ENCODE data around the gene ISYNA1.

Gene ISYNA1

GRCh38 chr19:18481505-18482222 lies 43.7 kb upstream of the ISYNA1 start:
- no peak overlapping the region for H3K27ac ChIP-seq
- H3K4me3 ChIP-seq (ENCODE audit: low read depth, low read length): no peak overlapping the region
- no peaks in the 10 kb centered on the region for H3K27me3 ChIP-seq (ENCODE audit: control insufficient read depth, insufficient read depth, low read length)
- H3K4me2 ChIP-seq (ENCODE audit: low read length): no peak overlapping the region
- H2AFZ ChIP-seq: no peak overlapping the region
- H3K36me3 ChIP-seq (ENCODE audit: control insufficient read depth, insufficient read depth, low read length): no peaks in the 10 kb centered on the region
- no peak for TF ChIP-seq CTCF (IDR thresholded peaks at IDR 0.05)
- peaks cover 86% of the 10 kb centered on the region for H3K79me2 ChIP-seq
- peaks cover 16% of the 10 kb centered on the region for H3K4me1 ChIP-seq
- no peak overlapping the region for H3K9ac ChIP-seq
- H3K9me3 ChIP-seq (ENCODE audit: control insufficient read depth, low read length): no peaks in the 10 kb centered on the region

DNA sequence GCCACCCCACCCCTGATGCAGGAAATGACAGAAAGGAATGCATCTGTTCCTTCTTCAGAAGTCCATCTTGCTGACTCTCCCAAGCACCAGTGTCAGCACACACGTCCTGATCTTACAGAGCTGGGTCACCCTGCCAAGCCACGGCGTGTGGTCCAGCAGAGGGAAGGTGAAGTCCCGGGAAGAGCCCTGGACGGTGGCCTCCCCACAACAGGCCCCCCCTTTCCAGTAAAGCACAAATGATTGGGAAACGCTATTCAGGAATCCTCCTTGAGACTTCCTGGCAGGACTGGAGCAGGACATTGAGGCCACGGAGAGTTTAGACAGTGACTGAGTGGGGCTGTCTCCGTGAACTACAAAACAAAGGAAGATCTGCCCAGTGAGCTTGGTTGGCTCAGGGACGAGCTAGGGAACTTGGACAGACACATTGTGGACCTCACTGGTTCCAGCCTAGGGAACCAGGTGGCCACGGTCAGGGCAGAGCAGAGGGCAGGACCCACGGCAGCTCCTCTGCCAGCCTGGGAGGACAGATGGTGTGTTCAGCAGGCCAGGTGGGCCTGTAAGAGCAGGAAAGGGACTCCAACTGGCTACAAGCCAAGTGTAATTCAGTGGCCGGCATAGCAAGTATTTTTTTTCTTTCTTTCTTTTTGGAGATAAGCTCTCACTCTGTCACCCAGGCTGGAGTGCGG lies 42.2 kb upstream of the ISYNA1 start:
- H3K4me3 ChIP-seq (ENCODE audit: low read depth, low read length): no peak overlapping the region
- no peak overlapping the region for H3K9ac ChIP-seq
- peaks cover 13% of the 10 kb centered on the region for H3K4me1 ChIP-seq

DNA sequence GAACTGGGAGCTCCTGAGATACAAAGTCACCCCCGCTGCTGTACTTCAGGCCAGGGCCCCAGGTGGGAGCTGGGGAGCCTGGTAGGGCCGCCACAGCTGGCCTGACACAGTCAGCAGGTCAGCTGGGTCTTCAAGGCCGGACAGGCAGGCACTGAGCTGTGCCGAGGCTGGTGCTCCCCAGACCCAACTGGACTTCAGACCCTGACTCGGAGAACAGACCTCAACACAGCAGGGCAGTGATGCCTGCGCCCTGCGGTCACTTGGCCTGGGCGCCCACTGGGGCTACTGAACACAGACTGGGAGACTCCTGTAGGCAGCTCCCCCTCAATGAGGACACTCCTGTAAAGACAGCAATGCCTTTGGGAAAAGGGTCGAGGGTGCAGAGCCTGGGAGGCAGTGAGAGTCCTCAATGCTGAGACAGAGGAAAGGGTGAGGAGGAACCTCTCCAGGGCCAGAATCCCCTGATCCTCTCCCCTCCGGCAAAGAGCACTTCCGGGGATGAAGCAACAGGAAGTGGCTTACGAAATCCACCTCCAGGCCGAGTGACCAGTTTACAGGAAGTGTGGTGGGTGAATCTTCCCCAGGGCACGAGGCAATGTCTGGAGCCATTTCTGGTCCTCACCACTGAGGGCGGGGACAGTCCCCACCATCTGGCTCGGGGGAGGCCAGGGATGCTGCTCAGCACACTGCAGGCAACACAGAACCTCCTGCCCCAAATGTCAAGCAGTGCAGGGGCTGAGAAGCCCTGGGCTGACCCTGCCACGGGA lies 40.8 kb upstream of the ISYNA1 start:
- H3K27ac ChIP-seq: peak overlapping the region; percentile 78
- H3K9ac ChIP-seq: no peak overlapping the region

More for the DNA sequence above, 42.2 kb upstream of the ISYNA1 start:
- H3K79me2 ChIP-seq: peaks cover 82% of the 10 kb centered on the region
- no peak overlapping the region for H3K4me2 ChIP-seq (ENCODE audit: low read length)
- H3K27me3 ChIP-seq (ENCODE audit: control insufficient read depth, insufficient read depth, low read length): no peaks in the 10 kb centered on the region
- H2AFZ ChIP-seq: peak overlapping the region; percentile 39
- peak overlapping the region; percentile 78 for H3K27ac ChIP-seq
- no peak for TF ChIP-seq CTCF (IDR thresholded peaks at IDR 0.05)
- no peaks in the 10 kb centered on the region for H3K9me3 ChIP-seq (ENCODE audit: control insufficient read depth, low read length)
- no peaks in the 10 kb centered on the region for H3K36me3 ChIP-seq (ENCODE audit: control insufficient read depth, insufficient read depth, low read length)

DNA sequence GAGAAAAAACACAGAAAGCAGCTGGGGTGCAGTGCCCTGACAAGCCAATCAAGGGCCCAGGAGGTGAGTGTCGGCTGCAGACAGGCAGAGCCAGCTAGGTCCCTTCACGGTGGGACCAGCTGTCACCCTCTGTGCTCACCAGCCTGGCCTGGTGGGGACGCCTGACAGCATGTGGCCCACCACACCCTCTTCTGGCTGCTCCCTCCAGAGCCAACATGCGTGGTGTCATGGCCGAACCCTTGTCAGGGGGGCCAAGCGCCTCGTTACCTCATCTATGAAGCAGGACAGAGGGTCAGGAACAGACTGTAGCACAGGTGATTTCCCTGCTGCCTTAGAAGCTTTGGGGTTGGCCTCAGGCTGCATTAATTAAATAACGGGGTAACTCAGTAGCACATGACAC lies 40.0 kb upstream of the ISYNA1 start:
- no peaks in the 10 kb centered on the region for H3K9me3 ChIP-seq (ENCODE audit: control insufficient read depth, low read length)
- no peak overlapping the region for H3K9ac ChIP-seq
- H3K36me3 ChIP-seq (ENCODE audit: control insufficient read depth, insufficient read depth, low read length): no peaks in the 10 kb centered on the region
- H3K4me3 ChIP-seq (ENCODE audit: low read depth, low read length): no peak overlapping the region
- H3K4me2 ChIP-seq (ENCODE audit: low read length): no peak overlapping the region
- no peak for TF ChIP-seq CTCF (IDR thresholded peaks at IDR 0.05)
- H2AFZ ChIP-seq: no peak overlapping the region
- peaks cover 78% of the 10 kb centered on the region for H3K79me2 ChIP-seq
- peaks cover 13% of the 10 kb centered on the region for H3K4me1 ChIP-seq
- H3K27me3 ChIP-seq (ENCODE audit: control insufficient read depth, insufficient read depth, low read length): no peaks in the 10 kb centered on the region
- peak overlapping the region; percentile 78 for H3K27ac ChIP-seq

More for the DNA sequence above, 40.8 kb upstream of the ISYNA1 start:
- peaks cover 13% of the 10 kb centered on the region for H3K4me1 ChIP-seq
- TF ChIP-seq CTCF (IDR thresholded peaks at IDR 0.05): no peak
- no peak overlapping the region for H3K4me3 ChIP-seq (ENCODE audit: low read depth, low read length)
- H2AFZ ChIP-seq: no peak overlapping the region
- no peaks in the 10 kb centered on the region for H3K27me3 ChIP-seq (ENCODE audit: control insufficient read depth, insufficient read depth, low read length)
- H3K9me3 ChIP-seq (ENCODE audit: control insufficient read depth, low read length): no peaks in the 10 kb centered on the region
- H3K4me2 ChIP-seq (ENCODE audit: low read length): no peak overlapping the region
- H3K79me2 ChIP-seq: peaks cover 82% of the 10 kb centered on the region
- H3K36me3 ChIP-seq (ENCODE audit: control insufficient read depth, insufficient read depth, low read length): no peaks in the 10 kb centered on the region
